NCI-H524 (cell line): ENCODE data around the gene TGFB3.
"Not testable (repeated sequence)": the region's sequence is repeated elsewhere in the genome, so short reads cannot be mapped to it uniquely, and the experiment has no call there.

Experiments used
- DNase-seq, 2 experiments: peaks; one replicate each; lab custom pipeline; 2025; lab: John Stamatoyannopoulos, UW

The TGFB3 gene

DNA sequence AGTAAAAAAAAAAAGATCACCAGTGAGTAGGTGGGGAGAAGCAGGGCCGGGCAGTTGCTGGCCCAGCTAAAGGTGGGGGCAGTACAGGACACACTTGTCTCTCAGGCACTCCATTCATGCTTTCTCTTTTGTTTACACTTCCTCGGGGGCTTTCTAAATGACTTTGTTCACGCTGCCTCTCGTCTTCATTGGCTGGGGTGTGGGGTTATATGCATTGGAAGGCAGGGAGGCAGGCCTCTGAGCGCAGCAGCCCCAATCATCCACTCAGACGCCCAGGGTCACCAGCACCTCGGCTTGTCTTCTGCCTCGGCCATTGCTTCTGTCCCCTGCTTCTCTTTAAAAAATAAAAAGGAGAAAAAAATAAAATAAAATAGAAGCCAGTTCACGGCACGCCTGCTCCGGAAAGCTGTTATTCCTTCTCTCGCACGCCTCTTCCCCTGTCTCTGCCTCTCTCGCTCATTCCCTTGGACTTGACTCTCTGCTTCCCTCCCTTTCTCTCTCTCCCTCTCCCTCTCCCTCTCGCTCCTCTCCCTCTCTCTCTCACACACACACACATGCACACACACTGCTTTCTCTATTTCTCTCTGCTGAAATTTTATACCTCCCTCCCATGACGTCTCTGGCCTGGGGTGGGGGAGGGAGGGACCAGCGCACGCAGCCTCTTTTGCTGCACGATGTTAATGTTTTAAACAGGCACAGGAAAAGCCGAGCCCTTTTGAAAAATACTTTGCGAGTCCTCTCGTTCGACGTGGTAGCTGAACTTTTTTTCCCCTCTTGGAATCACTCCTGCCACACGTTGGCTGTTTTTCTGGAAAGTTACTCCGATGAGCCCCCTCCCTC is at the start of gene TGFB3:
Gene TGFB3 (minus strand): TSS at position 570 of the 840 bp plus-strand sequence. CDS start 1,102 bp downstream, outside the sequence.
- DNase-seq, result peak; percentile 81 to 91

- DNase-seq, result no peak
These were observed 42.6 kb upstream of the TGFB3 start for GRCh38 chr14:76024211-76024907.

DNA sequence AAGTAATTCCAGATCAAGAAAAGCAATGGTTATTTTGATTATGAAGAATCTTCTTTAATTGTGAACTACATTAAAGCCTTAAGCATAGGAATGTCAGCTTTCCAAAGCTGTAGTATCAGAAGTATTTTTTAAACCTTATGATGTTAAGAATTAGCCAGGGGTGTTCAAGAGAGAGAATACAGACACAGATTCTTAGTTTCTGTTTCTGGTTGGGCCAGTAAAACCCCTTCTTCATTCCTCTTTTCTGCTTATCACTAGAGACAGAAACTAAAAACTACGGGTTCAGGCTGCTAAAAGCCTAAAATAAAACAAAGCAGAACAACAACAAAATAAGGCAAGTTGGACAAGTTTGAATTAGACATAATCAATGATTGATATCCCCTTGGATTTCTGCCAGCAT is 42.0 kb upstream of the TGFB3 start:
- no peak for DNase-seq

DNA sequence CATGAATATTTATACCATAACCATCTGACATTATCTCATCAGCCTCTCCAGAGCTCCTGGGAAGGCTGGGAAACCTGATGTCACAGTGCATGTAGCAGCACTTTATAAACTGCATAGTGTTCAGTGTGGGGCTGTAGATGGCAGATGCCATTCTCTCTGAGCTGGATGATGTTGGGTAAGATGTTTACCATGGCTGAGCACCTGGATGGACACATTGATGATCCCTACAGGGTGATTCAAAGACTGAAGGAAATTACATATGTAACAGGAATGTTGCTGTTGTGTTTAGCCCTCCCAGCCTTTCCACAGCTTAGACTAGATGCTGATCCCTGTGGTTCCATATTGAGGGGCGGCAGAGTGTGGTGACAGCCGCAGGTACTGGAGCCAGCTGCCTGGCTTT is 41.2 kb upstream of the TGFB3 start:
- DNase-seq, result no peak

- DNase-seq, result no peak
These were observed 37.9 kb upstream of the TGFB3 start for GRCh38 chr14:76019676-76020075.

GRCh38 chr14:76015668-76016067 is 33.9 kb upstream of the TGFB3 start:
- no peak for DNase-seq

GRCh38 chr14:76015191-76015590 is 33.4 kb upstream of the TGFB3 start:
- DNase-seq, result no peak

DNA sequence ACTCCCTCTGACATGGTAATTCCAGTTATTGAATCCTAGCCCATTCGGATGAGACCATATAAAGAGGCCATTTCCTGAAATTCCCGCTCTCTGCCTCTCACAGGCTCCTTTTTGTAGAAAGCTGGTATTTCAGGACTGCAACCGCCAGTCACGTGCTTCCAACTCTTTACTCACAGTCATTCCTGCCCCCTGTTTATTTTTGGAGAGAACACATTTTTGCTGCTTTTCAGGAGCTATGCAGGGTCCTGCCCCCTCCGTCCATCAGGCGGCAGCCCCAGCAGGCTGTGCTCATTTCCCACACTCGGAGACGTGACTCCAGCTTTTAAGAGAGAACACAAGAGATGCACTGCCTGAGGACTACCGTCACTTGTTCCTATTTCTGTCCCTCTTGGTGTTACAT is 30.6 kb upstream of the TGFB3 start:
- DNase-seq, result no peak

GRCh38 chr14:76011930-76012329 is 30.1 kb upstream of the TGFB3 start:
- DNase-seq, result no peak

- not testable (repeated sequence) for DNase-seq
These were observed 27.8 kb upstream of the TGFB3 start for GRCh38 chr14:76009627-76010026.

DNA sequence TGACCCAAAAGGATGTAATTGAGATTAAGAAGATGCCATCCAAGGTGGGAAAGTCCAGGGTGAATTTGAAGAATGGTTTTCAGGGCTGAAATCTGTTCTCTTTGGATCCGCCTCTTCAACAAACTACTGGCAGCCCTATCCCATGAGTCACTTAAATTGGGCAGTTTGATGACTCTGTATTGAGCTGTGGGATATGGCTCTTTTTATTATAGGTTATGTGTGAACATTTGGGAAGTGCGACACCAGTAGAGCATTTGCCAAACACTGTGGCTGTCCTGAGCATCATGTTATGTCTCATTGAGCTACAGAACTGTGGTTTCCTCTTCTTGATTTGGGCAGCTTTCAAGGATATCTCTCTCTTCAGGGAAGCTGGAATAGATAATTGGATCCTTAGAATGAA is 26.1 kb upstream of the TGFB3 start:
- no peak for DNase-seq

DNA sequence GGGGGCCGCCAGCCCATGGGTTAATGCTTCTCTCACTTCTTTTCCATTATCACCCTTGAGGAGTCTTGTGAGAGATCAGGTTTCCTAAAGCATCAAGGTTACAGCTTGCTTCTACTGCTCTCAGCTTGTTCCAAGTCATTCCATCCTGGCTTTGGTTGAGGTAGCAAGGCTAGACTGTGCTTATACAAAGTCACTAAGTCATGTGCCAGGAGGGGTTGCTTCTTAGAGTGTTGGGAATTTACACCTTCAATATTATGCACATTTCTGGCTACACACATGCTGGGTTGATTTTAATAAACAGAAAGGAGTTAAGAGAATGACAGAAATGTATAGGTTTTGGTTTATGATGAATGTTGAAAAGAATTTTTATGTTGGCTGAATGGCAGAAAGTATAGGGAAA is 25.6 kb upstream of the TGFB3 start:
- no peak for DNase-seq

- no peak for DNase-seq
These were observed 24.5 kb upstream of the TGFB3 start for GRCh38 chr14:76006253-76006652.

DNA sequence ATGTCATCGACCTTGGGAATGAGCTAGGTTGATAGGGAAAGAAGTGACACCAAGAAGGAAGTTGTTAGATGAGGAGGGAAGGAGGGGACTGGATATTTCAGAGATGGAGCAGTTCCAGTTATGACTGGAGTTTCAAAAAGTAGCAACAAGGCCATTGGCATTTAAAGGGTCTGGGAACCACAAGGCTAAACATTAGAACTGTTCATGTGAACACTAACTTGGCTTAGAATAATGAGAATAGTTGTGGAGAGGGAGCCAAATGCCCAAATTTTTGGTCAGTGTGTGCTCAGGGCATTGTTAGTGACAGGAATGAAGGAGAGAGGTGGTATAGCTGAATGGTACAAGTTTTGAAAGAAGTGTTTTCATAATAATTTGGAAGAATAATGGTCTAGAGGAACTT is 20.6 kb upstream of the TGFB3 start:
- no peak for DNase-seq

- no peak for DNase-seq
These were observed 17.9 kb upstream of the TGFB3 start for GRCh38 chr14:75999511-76000190.

DNA sequence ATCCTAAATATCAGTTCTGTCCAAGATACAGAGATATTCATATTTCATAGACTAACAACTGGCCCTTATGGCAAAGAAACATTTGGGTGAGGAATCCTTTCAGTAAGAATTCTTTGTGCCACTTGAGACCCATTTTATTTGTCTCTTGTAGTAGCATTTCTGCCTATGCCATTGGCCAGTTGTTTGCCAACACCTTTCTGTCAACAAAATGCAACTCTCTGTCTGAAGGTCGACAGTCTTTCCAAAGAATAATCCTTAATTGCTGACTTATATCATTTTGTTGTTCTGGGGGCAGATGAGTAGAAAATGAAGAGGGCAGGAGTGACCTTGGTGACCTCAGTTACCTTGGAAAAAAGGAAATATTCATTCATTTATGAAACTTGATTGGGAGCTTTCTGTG is 14.7 kb upstream of the TGFB3 start:
- DNase-seq, result no peak

DNA sequence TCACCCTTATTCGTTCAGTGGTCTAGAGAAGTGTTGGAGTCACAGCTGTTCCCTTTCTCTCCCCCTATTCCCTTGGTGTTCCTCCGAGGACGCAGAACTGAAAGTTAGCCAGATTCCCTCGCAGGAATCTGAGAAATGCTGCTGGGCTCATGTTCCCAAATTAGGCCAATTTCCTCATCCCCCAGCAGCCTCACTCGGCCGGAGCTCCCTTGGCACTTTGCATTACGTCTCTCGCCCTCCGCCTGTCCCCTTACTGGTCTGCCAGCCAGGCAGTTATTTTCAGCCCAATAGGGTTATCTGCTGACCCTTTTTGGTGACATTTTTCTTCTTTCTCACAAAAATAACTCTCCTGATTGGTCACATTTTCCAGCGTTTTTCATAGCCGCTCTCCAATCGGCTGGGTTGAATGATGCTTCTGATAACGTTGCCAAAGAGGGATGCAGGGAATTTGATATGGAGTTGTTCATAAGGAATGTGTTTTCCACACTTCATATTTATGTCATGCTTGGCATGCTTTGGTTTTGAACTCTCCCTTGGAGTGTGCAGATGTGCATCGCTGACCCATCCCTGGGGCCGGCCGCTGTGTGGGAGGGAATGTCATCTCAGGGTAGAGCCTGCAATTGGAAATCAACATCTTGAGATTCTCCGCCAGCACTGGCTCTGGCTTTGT is 13.7 kb upstream of the TGFB3 start:
- DNase-seq, result no peak

- no peak for DNase-seq
These were observed 11.8 kb upstream of the TGFB3 start for GRCh38 chr14:75993567-75994041.

GRCh38 chr14:75991753-75992152 is 10.0 kb upstream of the TGFB3 start:
- no peak for DNase-seq

GRCh38 chr14:75990297-75990696 is 8.5 kb upstream of the TGFB3 start:
- no peak for DNase-seq

GRCh38 chr14:75989134-75989533 is 7.3 kb upstream of the TGFB3 start:
- DNase-seq, result no peak
